Panc1 (cell line): ENCODE measurements around the gene SLC25A14. TPM values are rescaled to one million over a fixed set of nuclear protein-coding genes. Genes with fewer than 3 reads are reported as not detected.

ENCODE experiments used
- ATAC-seq: fragments of 200-7000 bp; cut with Tn5 transposase; 2 replicates; pipeline ENCODE4 v1.9.1; 2020; ENCODE audit warnings: mild to moderate bottlenecking, moderate library complexity
- Bru-seq: library from RNA; stranded (reverse); fragments of 400-500 nt; gene quantifications from one replicate; lab custom pipeline; 2021; lab: Mats Ljungman, UMichigan
- BruChase-seq, 2 experiments: library from RNA; stranded (reverse); fragments of 400-500 nt; gene quantifications; one replicate each; lab custom pipeline; 2021; lab: Mats Ljungman, UMichigan
- BruUV-seq: library from RNA; stranded (reverse); fragments of 400-500 nt; replicated peaks from 2 replicates; lab custom pipeline; 2021; lab: Mats Ljungman, UMichigan
- CTCF ChIA-PET: fragments of 300-600 bp; sonication (Branson Sonifier 250); formaldehyde crosslinking; loops from one replicate; lab custom pipeline; 2022; ENCODE audit warnings: antibody characterized with exemption; lab: Charles Lee
- POLR2A ChIA-PET: fragments of 300-600 bp; sonication (Branson Sonifier 250); formaldehyde crosslinking; loops from one replicate; lab custom pipeline; 2022; ENCODE audit warnings: antibody characterized with exemption; lab: Charles Lee
- DNase-seq: peaks from one replicate; pipeline ENCODE4 v3.0.0-alpha.2; 2010; ENCODE audit warnings: low read depth, low spot score
- H3K27ac ChIP-seq: 2 replicates; pipeline ENCODE4 v1.5.1; 2011; ENCODE audit warnings: mild to moderate bottlenecking, low read length, inconsistent platforms
- H3K27me3 ChIP-seq: fragments of 200-500 bp; sonication (Bioruptor generic); 2 replicates; pipeline ENCODE4 v1.6.0; 2014; ENCODE audit warnings: low read length, inconsistent platforms; ENCODE audit not compliant: control insufficient read depth, insufficient read depth
- H3K36me3 ChIP-seq: fragments of 200-500 bp; sonication (Bioruptor generic); 2 replicates; pipeline ENCODE4 v1.5.1; 2014; ENCODE audit warnings: inconsistent platforms, mild to moderate bottlenecking, low read length, moderate library complexity; ENCODE audit not compliant: control insufficient read depth, insufficient read depth
- H3K4me1 ChIP-seq: 2 replicates; pipeline ENCODE4 v1.5.1; 2011; ENCODE audit warnings: inconsistent platforms, mild to moderate bottlenecking, low read length, moderate library complexity; ENCODE audit not compliant: control insufficient read depth, insufficient read depth
- H3K4me3 ChIP-seq, 2 experiments: 2 replicates each; pipeline ENCODE4 v1.5.1; 2011 to 2012; ENCODE audit warnings: low read depth in 2 of 2, low read length in 2 of 2, mild to moderate bottlenecking in 2 of 2, inconsistent platforms in 1 of 2, moderate library complexity in 1 of 2
- H3K9me3 ChIP-seq: fragments of 200-500 bp; sonication (Bioruptor generic); 2 replicates; pipeline ENCODE4 v1.5.1; 2014; ENCODE audit warnings: low read depth, mild to moderate bottlenecking, inconsistent platforms, low read length, moderate library complexity; ENCODE audit not compliant: control insufficient read depth, insufficient read depth
- POLR2AphosphoS5 ChIP-seq: IDR thresholded peaks from 2 replicates; pipeline ENCODE4 v1.6.1; 2012; ENCODE audit warnings: mild to moderate bottlenecking, low read depth, low read length, moderate library complexity
- SIN3A ChIP-seq: IDR thresholded peaks from 2 replicates; pipeline ENCODE4 v1.6.1; 2012; ENCODE audit warnings: low read depth, mild to moderate bottlenecking, low read length, moderate library complexity, borderline replicate concordance; ENCODE audit not compliant: insufficient read depth
- TCF7L2 ChIP-seq: IDR thresholded peaks from 2 replicates; pipeline ENCODE4 v1.6.1; 2011; ENCODE audit warnings: mild to moderate bottlenecking, low read depth, low read length, inconsistent platforms
- in situ Hi-C: cut with HindIII; loops from 2 replicates; pipeline ENCODE4 v1.10.0; 2016; ENCODE audit warnings: low sequenced_read_pairs, low pct_unique_long_range_greater_than_20kb
- intact Hi-C: fragments of 100-400 bp; cut with micrococcal nuclease; formaldehyde crosslinking; loops from one replicate; pipeline ENCODE4 v1.10.0; 2022; ENCODE audit not compliant: unreplicated experiment
- long read RNA-seq: library from polyadenylated mRNA; unstranded; transcript quantifications from one replicate; pipeline ENCODE4 v2.0.0, GENCODE V29; 2021; ENCODE audit not compliant: unreplicated experiment
- polyA plus RNA-seq: library from polyadenylated mRNA; unstranded; fragments of >200 nt; gene quantifications from one replicate; pipeline ENCODE4 v1.2.1, GENCODE V29; 2012; ENCODE audit warnings: missing spikeins; ENCODE audit not compliant: insufficient read length
- total RNA-seq: library from RNA; stranded (reverse); gene quantifications from one replicate; pipeline ENCODE4 v1.2.1, GENCODE V29; 2021; ENCODE audit not compliant: unreplicated experiment
- TF ChIP-seq, protein P1 (sequence below): fragments of 450-650 bp; IDR thresholded peaks from 2 replicates; pipeline ENCODE4 v1.5.1; 2017; ENCODE audit warnings: mild to moderate bottlenecking
- TF ChIP-seq, protein P2 (sequence below), 2 experiments: IDR thresholded peaks; 2 replicates each; pipeline ENCODE4 v1.6.1; 2011 to 2012; ENCODE audit warnings: low read depth in 2 of 2, control low read depth in 1 of 2, low read length in 1 of 2, mild to moderate bottlenecking in 1 of 2, moderate library complexity in 1 of 2; ENCODE audit not compliant: insufficient read depth in 1 of 2

Gene SLC25A14, protein sequence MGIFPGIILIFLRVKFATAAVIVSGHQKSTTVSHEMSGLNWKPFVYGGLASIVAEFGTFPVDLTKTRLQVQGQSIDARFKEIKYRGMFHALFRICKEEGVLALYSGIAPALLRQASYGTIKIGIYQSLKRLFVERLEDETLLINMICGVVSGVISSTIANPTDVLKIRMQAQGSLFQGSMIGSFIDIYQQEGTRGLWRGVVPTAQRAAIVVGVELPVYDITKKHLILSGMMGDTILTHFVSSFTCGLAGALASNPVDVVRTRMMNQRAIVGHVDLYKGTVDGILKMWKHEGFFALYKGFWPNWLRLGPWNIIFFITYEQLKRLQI
- 25.0 TPM for total RNA-seq
- polyA plus RNA-seq = 14.5 TPM
- percentile 69 among the genes with signal in this experiment for Bru-seq, nascent RNA
- BruChase-seq, experiment 1, labeled RNA remaining after a 2-hour chase = percentile 70 among the genes with signal in this experiment
- percentile 64 among the genes with signal in this experiment for BruChase-seq, experiment 2, labeled RNA remaining after a 6-hour chase
- long read RNA-seq, partial matches to known transcripts = 5 of 31 reads
- long read RNA-seq, other reads (novel, unspliced or antisense) = 19 of 31 reads

DNA sequence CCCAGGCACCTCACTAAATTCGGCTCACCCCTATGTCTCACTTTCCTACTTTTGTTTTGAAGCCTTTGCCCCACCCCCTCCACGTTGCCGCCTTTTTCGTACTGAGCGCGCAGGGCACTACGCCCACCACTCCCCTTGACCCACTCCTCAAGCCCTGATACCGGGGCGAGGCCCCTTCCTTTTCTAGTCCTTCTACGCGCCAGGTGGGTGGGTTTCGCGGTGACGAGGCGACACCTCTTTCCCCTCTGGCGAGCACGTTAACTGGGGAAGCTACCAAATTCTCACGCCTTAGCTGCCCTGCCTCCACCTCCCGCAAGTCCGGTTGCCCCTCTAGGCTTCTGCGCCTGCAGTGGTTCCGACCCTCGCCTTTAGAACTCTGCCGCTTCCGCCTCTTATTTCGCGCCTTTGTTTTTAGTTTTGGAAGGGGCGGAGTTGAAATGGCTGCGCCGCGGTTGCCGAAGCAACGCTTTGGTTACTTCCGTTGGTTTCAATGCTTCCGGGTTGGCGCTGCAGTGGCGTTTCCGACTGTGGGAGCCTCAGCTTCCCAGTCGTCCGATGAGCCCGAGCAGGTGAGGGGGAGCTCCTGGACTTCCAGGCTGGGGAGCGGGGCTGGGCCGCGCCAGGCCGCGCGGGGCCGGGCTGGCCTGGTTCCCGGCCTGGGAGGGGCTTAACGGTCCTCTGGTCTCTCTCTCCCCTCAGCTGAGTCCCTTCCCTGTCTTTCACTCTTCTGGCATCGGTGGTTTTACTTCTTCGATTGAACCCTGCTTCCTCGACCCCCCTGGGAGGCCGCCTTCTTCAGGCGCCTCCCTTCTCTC lies at the start of gene SLC25A14:
SLC25A14 (plus strand) TSS at position 512 of the 815 bp plus-strand sequence. CDS start 360 bp downstream, outside the sequence.
- ChIA-PET POLR2A (interaction anchor here (0.6 to 0.9 kb wide), 3 partner anchors 34 to 83 kb away, joined by 3 read pairs; no protein-coding TSS in a partner anchor), CTCF (no interaction called here)
- Histone ChIP-seq H3K4me3 (peak within 1 kb of the TSS; percentile 86 to 96), H3K9me3 (no peaks in the 10 kb centered on the region), H3K27ac (peak within 1 kb of the TSS; percentile 82), H3K4me1 (peaks cover 6% of the 10 kb centered on the region; the same call in 1 of the 2 replicates), H3K36me3 (no peaks in the 10 kb centered on the region), H3K27me3 (no peaks in the 10 kb centered on the region)
- TF ChIP-seq, protein P1, sequence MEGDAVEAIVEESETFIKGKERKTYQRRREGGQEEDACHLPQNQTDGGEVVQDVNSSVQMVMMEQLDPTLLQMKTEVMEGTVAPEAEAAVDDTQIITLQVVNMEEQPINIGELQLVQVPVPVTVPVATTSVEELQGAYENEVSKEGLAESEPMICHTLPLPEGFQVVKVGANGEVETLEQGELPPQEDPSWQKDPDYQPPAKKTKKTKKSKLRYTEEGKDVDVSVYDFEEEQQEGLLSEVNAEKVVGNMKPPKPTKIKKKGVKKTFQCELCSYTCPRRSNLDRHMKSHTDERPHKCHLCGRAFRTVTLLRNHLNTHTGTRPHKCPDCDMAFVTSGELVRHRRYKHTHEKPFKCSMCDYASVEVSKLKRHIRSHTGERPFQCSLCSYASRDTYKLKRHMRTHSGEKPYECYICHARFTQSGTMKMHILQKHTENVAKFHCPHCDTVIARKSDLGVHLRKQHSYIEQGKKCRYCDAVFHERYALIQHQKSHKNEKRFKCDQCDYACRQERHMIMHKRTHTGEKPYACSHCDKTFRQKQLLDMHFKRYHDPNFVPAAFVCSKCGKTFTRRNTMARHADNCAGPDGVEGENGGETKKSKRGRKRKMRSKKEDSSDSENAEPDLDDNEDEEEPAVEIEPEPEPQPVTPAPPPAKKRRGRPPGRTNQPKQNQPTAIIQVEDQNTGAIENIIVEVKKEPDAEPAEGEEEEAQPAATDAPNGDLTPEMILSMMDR = no peak
- TF ChIP-seq, protein P2, sequence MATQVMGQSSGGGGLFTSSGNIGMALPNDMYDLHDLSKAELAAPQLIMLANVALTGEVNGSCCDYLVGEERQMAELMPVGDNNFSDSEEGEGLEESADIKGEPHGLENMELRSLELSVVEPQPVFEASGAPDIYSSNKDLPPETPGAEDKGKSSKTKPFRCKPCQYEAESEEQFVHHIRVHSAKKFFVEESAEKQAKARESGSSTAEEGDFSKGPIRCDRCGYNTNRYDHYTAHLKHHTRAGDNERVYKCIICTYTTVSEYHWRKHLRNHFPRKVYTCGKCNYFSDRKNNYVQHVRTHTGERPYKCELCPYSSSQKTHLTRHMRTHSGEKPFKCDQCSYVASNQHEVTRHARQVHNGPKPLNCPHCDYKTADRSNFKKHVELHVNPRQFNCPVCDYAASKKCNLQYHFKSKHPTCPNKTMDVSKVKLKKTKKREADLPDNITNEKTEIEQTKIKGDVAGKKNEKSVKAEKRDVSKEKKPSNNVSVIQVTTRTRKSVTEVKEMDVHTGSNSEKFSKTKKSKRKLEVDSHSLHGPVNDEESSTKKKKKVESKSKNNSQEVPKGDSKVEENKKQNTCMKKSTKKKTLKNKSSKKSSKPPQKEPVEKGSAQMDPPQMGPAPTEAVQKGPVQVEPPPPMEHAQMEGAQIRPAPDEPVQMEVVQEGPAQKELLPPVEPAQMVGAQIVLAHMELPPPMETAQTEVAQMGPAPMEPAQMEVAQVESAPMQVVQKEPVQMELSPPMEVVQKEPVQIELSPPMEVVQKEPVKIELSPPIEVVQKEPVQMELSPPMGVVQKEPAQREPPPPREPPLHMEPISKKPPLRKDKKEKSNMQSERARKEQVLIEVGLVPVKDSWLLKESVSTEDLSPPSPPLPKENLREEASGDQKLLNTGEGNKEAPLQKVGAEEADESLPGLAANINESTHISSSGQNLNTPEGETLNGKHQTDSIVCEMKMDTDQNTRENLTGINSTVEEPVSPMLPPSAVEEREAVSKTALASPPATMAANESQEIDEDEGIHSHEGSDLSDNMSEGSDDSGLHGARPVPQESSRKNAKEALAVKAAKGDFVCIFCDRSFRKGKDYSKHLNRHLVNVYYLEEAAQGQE (IDR thresholded peaks at IDR 0.05; ENCODE audit: insufficient read depth in 1 of 2, low read depth in 2 of 2, low read length in 1 of 2) = no peak
- peak; percentile 93 for TF ChIP-seq TCF7L2
- peak; percentile 70; the same call in 1 of the 2 replicates for TF ChIP-seq POLR2AphosphoS5
- TF ChIP-seq SIN3A = no peak; the same call in none of the 2 replicates
- intact Hi-C loops = no loop called here
- peak; percentile 22 for DNase-seq
- in situ Hi-C loops = no loop called here
- peak; percentile 97 for ATAC-seq
- no TSS peak for BruUV-seq

DNA sequence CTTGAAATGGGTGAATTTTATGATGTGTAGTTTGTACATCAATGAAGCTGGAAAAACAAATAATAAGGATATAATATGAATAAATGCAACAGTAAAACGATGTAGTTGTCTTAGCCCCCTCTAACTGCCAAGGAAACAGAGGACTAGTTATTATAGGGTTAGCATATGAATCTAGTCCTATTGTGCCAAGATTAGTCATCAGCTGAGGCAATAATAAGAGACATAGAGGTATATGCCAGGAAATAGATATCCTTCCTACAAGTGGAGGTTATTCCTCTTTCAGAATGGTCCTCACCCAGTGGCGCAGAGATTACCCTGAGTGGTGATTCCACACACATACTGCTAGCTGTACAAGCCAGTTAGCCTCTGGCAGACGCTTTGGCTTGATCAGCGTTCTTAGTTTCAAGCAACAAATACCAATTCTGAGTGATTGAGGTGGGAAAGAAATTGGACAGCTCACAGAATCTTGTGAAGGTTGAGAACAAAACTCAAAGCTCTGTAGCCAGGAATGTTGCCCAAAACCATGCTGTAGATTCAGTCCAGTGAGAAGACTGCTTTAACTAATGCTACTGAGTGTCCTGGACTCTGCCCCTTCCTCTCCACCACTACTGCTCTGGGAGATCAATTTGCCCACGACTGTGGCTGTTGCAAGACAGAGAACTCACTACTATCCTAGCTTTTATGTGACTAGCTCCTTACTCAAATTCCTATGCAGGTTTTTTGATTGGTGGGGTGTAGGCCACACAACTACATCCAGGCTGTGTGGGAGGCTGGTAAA lies 44.0 kb upstream of the SLC25A14 start:
- Histone ChIP-seq H3K27ac (no peak overlapping the region), H3K36me3 (no peaks in the 10 kb centered on the region), H3K9me3 (no peaks in the 10 kb centered on the region), H3K27me3 (no peaks in the 10 kb centered on the region), H3K4me3 (no peak overlapping the region), H3K4me1 (peaks cover 8% of the 10 kb centered on the region)
- ATAC-seq (no peak), DNase-seq (no peak)
- in situ Hi-C loops = no loop called here
- CTCF ChIA-PET = no interaction called here
- POLR2A ChIA-PET = no interaction called here
- TF ChIP-seq, protein P1 = no peak
- TF ChIP-seq SIN3A (no peak), POLR2AphosphoS5 (no peak), TCF7L2 (no peak)
- TF ChIP-seq, protein P2 (IDR thresholded peaks at IDR 0.05; ENCODE audit: insufficient read depth in 1 of 2, low read depth in 2 of 2, low read length in 1 of 2) = no peak
- intact Hi-C loops = no loop called here
- BruUV-seq = no TSS peak
